ENCODE results near the gene PRMT1.

DNA sequence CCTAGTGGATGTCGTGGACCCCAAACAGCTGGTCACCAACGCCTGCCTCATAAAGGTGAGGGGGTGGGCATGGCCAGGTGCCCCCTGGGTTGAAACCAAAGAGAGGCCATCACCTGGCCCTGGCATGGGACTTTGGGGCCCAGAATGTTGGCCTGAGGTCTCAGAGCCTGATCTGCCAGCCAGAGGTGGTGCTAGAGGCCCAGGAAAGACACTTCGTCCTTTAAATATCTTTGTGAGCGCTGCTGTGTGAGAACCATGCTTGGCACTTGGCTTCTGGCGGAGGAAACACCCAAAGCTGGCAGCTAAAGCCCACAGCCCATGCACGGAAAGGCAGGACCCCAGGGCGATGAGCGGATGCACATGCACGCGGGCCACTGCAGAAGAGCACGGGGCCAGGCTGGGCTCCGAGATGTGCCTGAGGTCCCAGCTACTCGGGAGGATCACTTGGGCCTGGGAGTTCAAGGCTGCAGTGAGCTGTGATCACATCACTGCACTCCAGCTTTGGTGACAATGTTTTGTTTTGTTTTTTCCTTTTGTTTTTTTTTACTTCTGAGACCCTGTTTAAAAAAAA, 8.0 kb downstream of the PRMT1 start:
- TF ChIP-seq, protein P1, sequence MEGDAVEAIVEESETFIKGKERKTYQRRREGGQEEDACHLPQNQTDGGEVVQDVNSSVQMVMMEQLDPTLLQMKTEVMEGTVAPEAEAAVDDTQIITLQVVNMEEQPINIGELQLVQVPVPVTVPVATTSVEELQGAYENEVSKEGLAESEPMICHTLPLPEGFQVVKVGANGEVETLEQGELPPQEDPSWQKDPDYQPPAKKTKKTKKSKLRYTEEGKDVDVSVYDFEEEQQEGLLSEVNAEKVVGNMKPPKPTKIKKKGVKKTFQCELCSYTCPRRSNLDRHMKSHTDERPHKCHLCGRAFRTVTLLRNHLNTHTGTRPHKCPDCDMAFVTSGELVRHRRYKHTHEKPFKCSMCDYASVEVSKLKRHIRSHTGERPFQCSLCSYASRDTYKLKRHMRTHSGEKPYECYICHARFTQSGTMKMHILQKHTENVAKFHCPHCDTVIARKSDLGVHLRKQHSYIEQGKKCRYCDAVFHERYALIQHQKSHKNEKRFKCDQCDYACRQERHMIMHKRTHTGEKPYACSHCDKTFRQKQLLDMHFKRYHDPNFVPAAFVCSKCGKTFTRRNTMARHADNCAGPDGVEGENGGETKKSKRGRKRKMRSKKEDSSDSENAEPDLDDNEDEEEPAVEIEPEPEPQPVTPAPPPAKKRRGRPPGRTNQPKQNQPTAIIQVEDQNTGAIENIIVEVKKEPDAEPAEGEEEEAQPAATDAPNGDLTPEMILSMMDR (IDR thresholded peaks at IDR 0.05), result no peak
- TF ChIP-seq POLR2AphosphoS5 (IDR thresholded peaks at IDR 0.05) (no peak), POLR2A (IDR thresholded peaks at IDR 0.05; ENCODE audit: low read depth) (no peak), EP300 (IDR thresholded peaks at IDR 0.05) (no peak)

Measured in esophagus muscularis mucosa (tissue), 4 donors.